H9 (cell line): ENCODE results near the gene GIT1. TPM values are rescaled to one million over a fixed set of nuclear protein-coding genes. Genes with fewer than 3 reads are reported as not detected.

Experiments
- DNase-seq: peaks from one replicate; pipeline ENCODE4 v3.0.0-alpha.2; 2017
- H2AFZ ChIP-seq: one replicate; pipeline ENCODE4 v1.6.1; 2013; ENCODE audit warnings: mild to moderate bottlenecking, low read length, control low read depth, moderate library complexity
- H2AK5ac ChIP-seq: 2 replicates; pipeline ENCODE4 v1.6.1; 2013; ENCODE audit warnings: low read length, control low read depth, mixed read lengths; ENCODE audit not compliant: insufficient read length
- H2BK120ac ChIP-seq: one replicate; pipeline ENCODE4 v1.6.1; 2013; ENCODE audit warnings: low read depth, mild to moderate bottlenecking, low read length, control low read depth, inconsistent platforms; ENCODE audit not compliant: poor library complexity, severe bottlenecking
- H2BK12ac ChIP-seq: 2 replicates; pipeline ENCODE4 v1.6.1; 2013; ENCODE audit warnings: low read length, control low read depth, mixed read lengths, low read depth; ENCODE audit not compliant: insufficient read length
- H2BK15ac ChIP-seq: 2 replicates; pipeline ENCODE4 v1.6.1; 2013; ENCODE audit warnings: low read depth, low read length, control low read depth
- H2BK20ac ChIP-seq: one replicate; pipeline ENCODE4 v1.6.1; 2013; ENCODE audit warnings: low read depth, mild to moderate bottlenecking, low read length, control low read depth, inconsistent platforms; ENCODE audit not compliant: poor library complexity, severe bottlenecking
- H2BK5ac ChIP-seq: 2 replicates; pipeline ENCODE4 v1.6.1; 2013; ENCODE audit warnings: low read length, control low read depth, mixed read lengths; ENCODE audit not compliant: insufficient read length
- H3K14ac ChIP-seq: 2 replicates; pipeline ENCODE4 v1.6.1; 2013; ENCODE audit warnings: low read length, control low read depth; ENCODE audit not compliant: insufficient read depth
- H3K18ac ChIP-seq: 2 replicates; pipeline ENCODE4 v1.6.1; 2013; ENCODE audit warnings: low read depth, mild to moderate bottlenecking, mixed read lengths, low read length, control low read depth; ENCODE audit not compliant: insufficient read length
- H3K23ac ChIP-seq: 2 replicates; pipeline ENCODE4 v1.6.1; 2013; ENCODE audit warnings: low read length, control low read depth, mixed read lengths, low read depth; ENCODE audit not compliant: insufficient read length
- H3K23me2 ChIP-seq: 2 replicates; pipeline ENCODE4 v1.6.1; 2013; ENCODE audit warnings: low read depth, mild to moderate bottlenecking, mixed read lengths, low read length, control low read depth; ENCODE audit not compliant: insufficient read length, poor library complexity, severe bottlenecking
- H3K27ac ChIP-seq: 2 replicates; pipeline ENCODE4 v1.5.1; 2013; ENCODE audit warnings: low read length, control low read depth, mixed read lengths, low read depth; ENCODE audit not compliant: insufficient read length
- H3K27me3 ChIP-seq: 2 replicates; pipeline ENCODE4 v1.6.1; 2013; ENCODE audit warnings: low read length, control low read depth, inconsistent platforms; ENCODE audit not compliant: insufficient read depth
- H3K4ac ChIP-seq: 2 replicates; pipeline ENCODE4 v1.6.1; 2013; ENCODE audit warnings: low read depth, mild to moderate bottlenecking, control low read depth, inconsistent platforms, low read length, moderate library complexity
- H3K4me1 ChIP-seq: 2 replicates; pipeline ENCODE4 v1.6.1; 2013; ENCODE audit warnings: low read length, control low read depth, inconsistent platforms; ENCODE audit not compliant: insufficient read depth
- H3K4me2 ChIP-seq: 2 replicates; pipeline ENCODE4 v1.6.1; 2013; ENCODE audit warnings: low read length, control low read depth, mixed read lengths; ENCODE audit not compliant: insufficient read length, insufficient read depth
- H3K56ac ChIP-seq: 2 replicates; pipeline ENCODE4 v1.6.1; 2013; ENCODE audit warnings: low read depth, mild to moderate bottlenecking, mixed read lengths, low read length, control low read depth; ENCODE audit not compliant: insufficient read length
- H3K79me1 ChIP-seq: 2 replicates; pipeline ENCODE4 v1.6.1; 2013; ENCODE audit warnings: low read depth, mild to moderate bottlenecking, moderate library complexity, low read length, control low read depth, inconsistent platforms; ENCODE audit not compliant: insufficient read depth, poor library complexity, severe bottlenecking
- H3K79me2 ChIP-seq: 2 replicates; pipeline ENCODE4 v1.6.1; 2013; ENCODE audit warnings: low read length, control low read depth, inconsistent platforms; ENCODE audit not compliant: insufficient read depth
- H3K9ac ChIP-seq: 2 replicates; pipeline ENCODE4 v1.6.1; 2013; ENCODE audit warnings: low read length, control low read depth, mixed read lengths; ENCODE audit not compliant: insufficient read length; ENCODE audit errors: extremely low read depth
- H3K9me3 ChIP-seq: one replicate; pipeline ENCODE4 v1.6.1; 2013; ENCODE audit warnings: low read depth, low read length, inconsistent platforms; ENCODE audit not compliant: control insufficient read depth
- H3T11ph ChIP-seq: one replicate; pipeline ENCODE4 v1.6.1; 2013; ENCODE audit warnings: mild to moderate bottlenecking, low read length, control low read depth, inconsistent platforms
- H4K20me1 ChIP-seq: one replicate; pipeline ENCODE4 v1.6.1; 2013; ENCODE audit not compliant: control insufficient read depth, insufficient read length, insufficient read depth
- H4K5ac ChIP-seq: 2 replicates; pipeline ENCODE4 v1.6.1; 2013; ENCODE audit warnings: low read depth, mild to moderate bottlenecking, mixed read lengths, low read length, control low read depth; ENCODE audit not compliant: insufficient read length
- H4K8ac ChIP-seq: replicated peaks from 2 replicates; pipeline ENCODE4 v1.6.1; 2013; ENCODE audit warnings: low read length, control low read depth, mixed read lengths, low read depth; ENCODE audit not compliant: insufficient read length
- H4K91ac ChIP-seq: 2 replicates; pipeline ENCODE4 v1.6.1; 2013; ENCODE audit warnings: low read depth, mild to moderate bottlenecking, moderate library complexity, mixed read lengths, low read length, control low read depth; ENCODE audit not compliant: insufficient read length
- H3K27ac Mint-ChIP-seq, 3 experiments: 2 replicates in 2 of 3; 3 replicates in 1 of 3; pipeline ENCODE4 v1.8.0; 2020 to 2021; ENCODE audit warnings: mixed read lengths in 3 of 3, mild to moderate bottlenecking in 1 of 3, moderate library complexity in 1 of 3
- H3K27me3 Mint-ChIP-seq: 2 replicates; pipeline ENCODE4 v1.8.0; 2021; ENCODE audit warnings: low read depth, mild to moderate bottlenecking, moderate library complexity, mixed read lengths
- H3K36me3 Mint-ChIP-seq, 3 experiments: 2 replicates in 2 of 3; 3 replicates in 1 of 3; pipeline ENCODE4 v1.8.0; 2020 to 2021; ENCODE audit warnings: low read depth in 3 of 3, mixed read lengths in 3 of 3; ENCODE audit not compliant: insufficient read depth in 1 of 3
- H3K4me1 Mint-ChIP-seq, 2 experiments: 2 replicates each; pipeline ENCODE4 v1.8.0; 2020; ENCODE audit warnings: mixed read lengths in 2 of 2
- H3K4me3 Mint-ChIP-seq, 2 experiments: 2 replicates in 1 of 2; 3 replicates in 1 of 2; pipeline ENCODE4 v1.8.0; 2020 to 2021; ENCODE audit warnings: mild to moderate bottlenecking in 2 of 2, mixed read lengths in 2 of 2, moderate library complexity in 1 of 2
- H3K9me3 Mint-ChIP-seq, 2 experiments: 2 replicates in 1 of 2; 3 replicates in 1 of 2; pipeline ENCODE4 v1.8.0; 2020; ENCODE audit warnings: mild to moderate bottlenecking in 2 of 2, mixed read lengths in 2 of 2, moderate library complexity in 1 of 2
- WGBS: extraction: QIAGEN DNeasy Blood & Tissue Kit; methylation state at CpG from one replicate; pipeline ENCODE4 v1.1.7; 2013; ENCODE audit warnings: missing lambda C conversion rate, low lambda C conversion rate, mixed read lengths; ENCODE audit not compliant: insufficient read length; ENCODE audit errors: extremely low coverage; 5-methylcytosine and 5-hydroxymethylcytosine counted together
- total RNA-seq: library from RNA; stranded (reverse); gene quantifications from 2 replicates; pipeline ENCODE4 v1.2.1, GENCODE V29; 2021
- TF ChIP-seq, protein P1 (sequence below): fragments of 200-600 bp; sonication (generic); conservative IDR thresholded peaks from 3 replicates; pipeline ENCODE4 v1.8.0; 2021; ENCODE audit warnings: antibody characterized with exemption, mild to moderate bottlenecking

The GIT1 gene
- total RNA-seq, 1 experiment from 2014 or later = 47.4 TPM

DNA sequence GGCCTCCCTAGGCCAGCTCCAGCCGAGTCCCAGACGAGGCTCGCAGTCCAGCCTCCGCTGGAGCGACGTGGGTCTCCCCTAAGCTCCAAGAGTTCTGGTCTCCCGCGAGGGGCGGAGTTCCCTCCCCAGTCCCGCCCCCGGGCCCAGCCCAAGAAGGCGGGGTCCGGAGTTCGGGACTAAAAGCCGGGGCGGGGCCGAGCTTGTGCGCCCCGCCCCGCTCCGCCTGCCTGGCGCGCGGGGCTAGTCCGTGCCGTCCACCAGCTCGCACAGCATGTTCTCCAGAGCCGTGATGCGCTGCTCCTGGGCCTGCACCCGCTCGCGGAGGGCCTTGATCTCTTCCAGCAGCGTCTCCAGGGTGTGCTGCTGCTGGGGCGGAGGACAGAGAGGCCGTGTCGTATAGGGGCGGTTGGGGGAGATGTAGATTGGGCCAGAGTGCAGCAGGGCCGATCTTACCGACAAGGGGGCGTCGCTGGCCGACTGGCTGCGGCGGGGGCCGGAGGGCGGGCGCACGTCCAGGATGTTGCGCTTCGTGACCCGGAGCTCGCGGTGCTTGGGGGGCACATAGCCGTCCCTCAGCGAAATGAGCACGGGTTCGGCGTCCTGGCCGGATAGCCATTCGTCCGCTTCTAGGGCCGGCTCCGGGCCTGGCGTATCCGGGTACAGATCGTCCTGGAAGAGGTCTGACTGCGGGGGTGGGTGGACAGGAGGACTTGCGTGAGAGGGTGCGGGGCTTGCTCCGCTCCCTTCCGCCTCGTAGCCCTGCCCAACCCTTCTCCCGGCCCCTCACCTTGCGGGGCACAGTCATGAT is 26.2 kb upstream of the GIT1 start:
- Mint-ChIP-seq H3K36me3 (peaks cover 2 to 10% (median 8%) of the 10 kb centered on the region in 3 experiments; a peak in 3 of 7 replicates), H3K4me3 (peak overlapping the region; percentile 65 to 86), H3K9me3 (no peaks in the 10 kb centered on the region), H3K27ac (no peak overlapping the region), H3K4me1 (peaks cover 31 to 60% of the 10 kb centered on the region in 2 experiments), H3K27me3 (peaks cover 75% of the 10 kb centered on the region)
- Histone ChIP-seq H3K9me3 (no peaks in the 10 kb centered on the region), H4K5ac (no peak overlapping the region), H3K27me3 (peaks cover 11% of the 10 kb centered on the region), H3K27ac (no peak overlapping the region), H3K4me1 (peaks cover 3% of the 10 kb centered on the region; the same call in 1 of the 2 replicates), H2BK120ac (no peak overlapping the region), H2BK15ac (no peak overlapping the region), H2AFZ (no peak overlapping the region), H4K20me1 (no peaks in the 10 kb centered on the region), H3K18ac (no peak overlapping the region), H4K8ac (no peak overlapping the region), H3T11ph (no peak overlapping the region), H3K14ac (peak overlapping the region; percentile 32; the same call in 1 of the 2 replicates), H4K91ac (no peak overlapping the region), H3K56ac (no peak overlapping the region), H2BK12ac (no peak overlapping the region), H3K9ac (no peak overlapping the region), H3K23ac (no peak overlapping the region), H3K4me2 (peak overlapping the region; percentile 26), H3K79me2 (no peaks in the 10 kb centered on the region), H3K23me2 (peaks cover 9% of the 10 kb centered on the region), H2AK5ac (no peak overlapping the region), H2BK20ac (no peak overlapping the region), H3K4ac (no peak overlapping the region), H3K79me1 (no peaks in the 10 kb centered on the region), H2BK5ac (no peak overlapping the region)
- DNase-seq = peak; percentile 94
- WGBS = no CpG with 5 or more reads among the region's 74 CpGs
- TF ChIP-seq, protein P1, sequence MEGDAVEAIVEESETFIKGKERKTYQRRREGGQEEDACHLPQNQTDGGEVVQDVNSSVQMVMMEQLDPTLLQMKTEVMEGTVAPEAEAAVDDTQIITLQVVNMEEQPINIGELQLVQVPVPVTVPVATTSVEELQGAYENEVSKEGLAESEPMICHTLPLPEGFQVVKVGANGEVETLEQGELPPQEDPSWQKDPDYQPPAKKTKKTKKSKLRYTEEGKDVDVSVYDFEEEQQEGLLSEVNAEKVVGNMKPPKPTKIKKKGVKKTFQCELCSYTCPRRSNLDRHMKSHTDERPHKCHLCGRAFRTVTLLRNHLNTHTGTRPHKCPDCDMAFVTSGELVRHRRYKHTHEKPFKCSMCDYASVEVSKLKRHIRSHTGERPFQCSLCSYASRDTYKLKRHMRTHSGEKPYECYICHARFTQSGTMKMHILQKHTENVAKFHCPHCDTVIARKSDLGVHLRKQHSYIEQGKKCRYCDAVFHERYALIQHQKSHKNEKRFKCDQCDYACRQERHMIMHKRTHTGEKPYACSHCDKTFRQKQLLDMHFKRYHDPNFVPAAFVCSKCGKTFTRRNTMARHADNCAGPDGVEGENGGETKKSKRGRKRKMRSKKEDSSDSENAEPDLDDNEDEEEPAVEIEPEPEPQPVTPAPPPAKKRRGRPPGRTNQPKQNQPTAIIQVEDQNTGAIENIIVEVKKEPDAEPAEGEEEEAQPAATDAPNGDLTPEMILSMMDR = no peak
